GM19397 (cell line): ENCODE results near the gene GNAI1.

Source experiments
- ATAC-seq: cut with Tn5 transposase; IDR thresholded peaks from one replicate; pipeline ENCODE4 v1.9.1; 2021; ENCODE audit warnings: mild to moderate bottlenecking, moderate library complexity; ENCODE audit not compliant: unreplicated experiment

The GNAI1 gene

DNA sequence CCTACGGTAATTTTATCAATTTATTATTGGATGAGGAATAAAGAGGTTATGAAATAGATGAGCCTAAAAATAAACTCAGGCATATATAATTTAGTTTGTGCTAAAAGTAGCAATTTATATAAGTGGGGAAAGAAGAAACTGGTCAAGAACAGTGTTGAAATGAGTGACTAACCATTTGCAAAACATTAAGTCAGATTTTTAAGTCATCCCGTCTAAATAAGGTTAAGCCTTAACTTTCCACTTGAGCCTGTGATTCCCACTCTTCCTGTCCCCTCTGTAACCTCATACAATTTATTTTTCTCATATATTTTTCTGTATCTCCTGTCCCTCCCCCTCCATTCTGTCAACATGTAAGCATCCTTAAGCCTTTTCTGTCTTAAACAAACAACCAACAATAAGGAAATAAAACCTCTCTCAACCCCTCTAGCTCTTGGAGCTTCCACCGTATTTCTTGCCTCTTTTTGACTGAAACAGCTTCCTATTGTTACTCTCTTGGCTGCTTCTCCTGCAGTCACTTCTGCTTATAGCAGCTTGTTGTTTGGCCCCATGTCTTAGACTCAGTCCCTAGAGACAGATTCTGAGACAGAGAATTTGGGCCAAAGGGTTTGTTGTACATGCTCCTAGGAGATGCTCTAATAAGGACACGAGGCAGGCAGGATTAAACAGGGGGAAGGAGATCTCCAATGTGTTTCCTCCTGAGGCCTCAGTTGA lies 109.7 kb downstream of the GNAI1 start:
- no peak for ATAC-seq

GRCh38 chr7:80247144-80247543 lies 112.5 kb downstream of the GNAI1 start:
- no peak for ATAC-seq

GRCh38 chr7:80247891-80248290 lies 113.3 kb downstream of the GNAI1 start:
- no peak for ATAC-seq

DNA sequence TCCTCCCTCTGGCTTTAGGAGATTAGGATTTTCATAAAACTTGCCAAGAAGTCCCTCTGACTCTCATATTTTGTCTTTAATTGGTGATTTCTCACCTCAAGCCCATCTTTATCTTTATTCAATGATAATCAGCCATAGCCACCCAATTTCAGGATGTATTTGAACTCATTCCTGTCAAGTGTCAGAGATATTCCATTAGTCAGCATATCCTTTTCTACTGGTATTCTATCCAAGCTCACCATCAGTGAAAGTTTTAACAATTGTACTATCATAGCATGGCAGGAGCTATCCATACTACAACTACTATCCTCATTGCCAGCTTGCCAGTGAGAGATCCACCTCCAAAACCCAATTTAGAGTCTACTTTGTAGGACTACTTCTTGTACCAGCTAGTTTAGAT lies 114.6 kb downstream of the GNAI1 start:
- no peak for ATAC-seq

GRCh38 chr7:80249619-80250295 lies 115.1 kb downstream of the GNAI1 start:
- ATAC-seq: no peak

GRCh38 chr7:80253237-80253636 lies 118.6 kb downstream of the GNAI1 start:
- no peak for ATAC-seq

- ATAC-seq: no peak
Observed at GRCh38 chr7:80253653-80254052, 119.0 kb downstream of the GNAI1 start.

GRCh38 chr7:80255656-80256055 lies 121.0 kb downstream of the GNAI1 start:
- ATAC-seq: no peak

- ATAC-seq: no peak
Observed at GRCh38 chr7:80257756-80258155, 123.1 kb downstream of the GNAI1 start.

DNA sequence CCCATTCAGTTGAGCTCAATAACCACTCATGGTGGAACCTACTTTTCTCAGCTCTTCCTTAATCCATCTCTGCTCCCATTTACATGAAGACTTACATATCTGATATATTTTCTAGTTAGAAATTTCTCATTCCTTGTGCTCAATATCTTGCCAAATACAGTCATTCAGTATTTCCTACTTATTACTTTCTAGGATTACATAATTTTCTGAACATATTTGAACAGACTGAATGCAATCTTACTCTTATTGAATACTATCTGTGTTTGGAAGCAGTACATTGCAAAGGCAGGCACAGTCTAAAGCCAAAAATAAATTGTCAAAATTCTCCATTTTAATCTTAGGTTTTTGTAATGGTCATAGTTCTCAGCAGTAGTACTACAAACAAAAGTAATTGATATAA lies 126.0 kb downstream of the GNAI1 start:
- ATAC-seq: no peak

GRCh38 chr7:80263333-80263732 lies 128.7 kb downstream of the GNAI1 start:
- ATAC-seq: no peak

- ATAC-seq: no peak
Observed at GRCh38 chr7:80263821-80264220, 129.2 kb downstream of the GNAI1 start.

GRCh38 chr7:80264769-80265495 lies 130.3 kb downstream of the GNAI1 start:
- no peak for ATAC-seq

DNA sequence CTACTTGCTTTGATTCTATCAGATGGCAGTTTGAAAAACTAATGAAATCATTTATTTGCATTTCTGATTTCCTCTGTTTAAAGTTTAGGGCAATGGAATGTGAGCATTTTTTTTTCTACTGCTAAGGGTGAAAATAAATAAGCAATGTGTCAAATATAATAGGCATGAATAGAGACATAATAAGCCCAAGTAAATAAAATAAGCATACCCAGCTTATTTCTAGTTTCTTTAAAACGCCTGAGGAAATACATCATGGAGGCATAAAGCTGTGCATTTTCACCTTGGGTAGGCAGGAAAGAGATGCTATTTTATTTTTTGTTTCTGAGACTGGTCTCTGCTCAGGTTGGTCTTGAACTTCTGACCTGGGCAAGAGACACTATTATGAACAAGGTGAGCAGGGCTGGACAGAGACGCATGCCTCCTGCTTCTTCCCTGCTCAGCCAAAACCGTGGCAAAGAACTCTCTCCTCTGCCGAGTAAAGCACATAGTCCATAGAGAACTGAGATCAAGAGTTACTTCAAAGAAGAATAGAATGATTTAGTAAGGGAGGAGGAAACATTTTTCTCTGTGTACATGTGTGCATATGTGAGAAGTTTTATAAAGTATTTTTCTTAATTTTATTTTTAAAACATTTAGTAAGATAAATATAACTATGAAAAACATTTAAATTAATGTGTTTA lies 138.1 kb downstream of the GNAI1 start:
- ATAC-seq: no peak

DNA sequence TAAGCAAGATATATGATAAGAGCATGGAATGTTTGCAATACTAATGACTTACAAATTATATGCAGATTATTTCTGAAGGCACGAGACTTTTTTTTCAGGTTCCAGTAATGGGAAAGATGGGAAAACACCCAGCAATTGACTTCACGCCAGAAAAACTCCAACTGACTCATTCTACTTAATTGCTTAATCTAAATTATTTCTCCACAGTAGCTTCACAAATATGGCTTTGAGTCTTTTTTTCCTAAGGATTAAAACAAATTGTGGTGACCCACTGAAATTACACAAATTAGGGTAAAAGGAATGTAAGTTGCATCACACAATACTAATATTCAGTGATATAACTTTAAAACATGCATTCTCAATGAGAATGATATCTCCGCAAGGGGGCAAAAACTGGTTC lies 138.7 kb downstream of the GNAI1 start:
- no peak for ATAC-seq

GRCh38 chr7:80275192-80275605 lies 140.6 kb downstream of the GNAI1 start:
- no peak for ATAC-seq
